Measurements from ENCODE around the gene TNKS2. TPM values are rescaled to one million over a fixed set of nuclear protein-coding genes. Genes with fewer than 3 reads are reported as not detected.

TNKS2 gene
- total and polyA plus RNA-seq, 2 of the 13 experiments (the other 11 are each of a cell fraction or from before 2014, with no cell fraction given): 15.2 to 19.4 TPM

DNA sequence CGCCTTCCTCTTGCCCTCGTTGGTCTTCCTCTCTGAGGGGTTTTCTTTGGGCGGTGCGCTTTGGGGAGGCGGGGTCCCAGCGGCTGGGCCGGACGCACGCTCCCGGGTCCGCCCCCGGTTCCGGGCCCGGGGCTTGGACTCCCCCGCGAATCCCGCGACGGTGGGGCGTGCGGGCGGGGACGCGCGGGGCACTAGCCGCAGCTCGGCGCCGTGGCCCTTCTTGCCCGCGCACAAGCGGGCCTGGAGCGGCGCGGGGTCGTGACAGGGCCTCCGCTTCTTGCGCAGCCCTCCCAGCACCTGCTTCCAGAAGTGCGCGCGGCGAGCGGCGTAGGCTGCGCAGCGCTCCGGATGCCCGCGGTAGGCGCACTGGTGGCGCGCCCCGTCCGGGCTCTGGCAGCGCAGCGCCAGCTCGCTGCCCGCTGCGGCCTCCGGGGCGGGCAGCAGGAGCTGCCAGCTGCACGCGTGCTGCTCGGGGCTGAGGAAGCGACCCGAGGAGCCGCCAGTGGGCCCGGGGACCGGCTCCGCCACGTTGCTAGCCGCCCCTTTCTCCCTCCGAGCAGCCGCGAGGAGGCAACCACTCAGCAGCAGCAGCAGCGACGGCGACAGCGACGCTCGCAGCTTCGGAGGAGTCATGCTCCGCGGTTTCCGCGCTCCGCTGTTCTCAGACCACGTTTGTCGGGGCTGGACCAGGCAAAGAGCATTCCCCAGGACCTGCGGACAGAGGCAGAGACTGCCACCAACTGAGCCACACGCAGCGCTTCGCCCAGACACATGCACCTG, 110.3 kb downstream of the TNKS2 start (continued):
- TF ChIP-seq, protein P1, sequence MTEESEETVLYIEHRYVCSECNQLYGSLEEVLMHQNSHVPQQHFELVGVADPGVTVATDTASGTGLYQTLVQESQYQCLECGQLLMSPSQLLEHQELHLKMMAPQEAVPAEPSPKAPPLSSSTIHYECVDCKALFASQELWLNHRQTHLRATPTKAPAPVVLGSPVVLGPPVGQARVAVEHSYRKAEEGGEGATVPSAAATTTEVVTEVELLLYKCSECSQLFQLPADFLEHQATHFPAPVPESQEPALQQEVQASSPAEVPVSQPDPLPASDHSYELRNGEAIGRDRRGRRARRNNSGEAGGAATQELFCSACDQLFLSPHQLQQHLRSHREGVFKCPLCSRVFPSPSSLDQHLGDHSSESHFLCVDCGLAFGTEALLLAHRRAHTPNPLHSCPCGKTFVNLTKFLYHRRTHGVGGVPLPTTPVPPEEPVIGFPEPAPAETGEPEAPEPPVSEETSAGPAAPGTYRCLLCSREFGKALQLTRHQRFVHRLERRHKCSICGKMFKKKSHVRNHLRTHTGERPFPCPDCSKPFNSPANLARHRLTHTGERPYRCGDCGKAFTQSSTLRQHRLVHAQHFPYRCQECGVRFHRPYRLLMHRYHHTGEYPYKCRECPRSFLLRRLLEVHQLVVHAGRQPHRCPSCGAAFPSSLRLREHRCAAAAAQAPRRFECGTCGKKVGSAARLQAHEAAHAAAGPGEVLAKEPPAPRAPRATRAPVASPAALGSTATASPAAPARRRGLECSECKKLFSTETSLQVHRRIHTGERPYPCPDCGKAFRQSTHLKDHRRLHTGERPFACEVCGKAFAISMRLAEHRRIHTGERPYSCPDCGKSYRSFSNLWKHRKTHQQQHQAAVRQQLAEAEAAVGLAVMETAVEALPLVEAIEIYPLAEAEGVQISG (CRISPR knock-in tag; IDR thresholded peaks at IDR 0.05): peak; percentile 99
- TF ChIP-seq FOXP4 (CRISPR knock-in tag; IDR thresholded peaks at IDR 0.05): peak; percentile 53; the same call in 1 of the 2 replicates
- peak; percentile 44 for TF ChIP-seq U2AF1 (optimal IDR thresholded peaks at IDR 0.05; ENCODE audit: low read depth, low read length)
- no peak for TF ChIP-seq HHEX (CRISPR knock-in tag; IDR thresholded peaks at IDR 0.05)
- peak; percentile 66; the same call in 1 of the 2 replicates for TF ChIP-seq ZNF746 (CRISPR knock-in tag; IDR thresholded peaks at IDR 0.05)
- no peak for TF ChIP-seq ZFP36 (IDR thresholded peaks at IDR 0.05; ENCODE audit: borderline replicate concordance, low read depth, low read length, partially characterized antibody)
- TF ChIP-seq TCF12 (IDR thresholded peaks at IDR 0.05): no peak
- TF ChIP-seq TCF12 (CRISPR knock-in tag; IDR thresholded peaks at IDR 0.05): peak; percentile 78; the same call in 1 of the 2 replicates
- no peak for TF ChIP-seq IRF1 (CRISPR knock-in tag; IDR thresholded peaks at IDR 0.05; ENCODE audit: low read depth)
- TF ChIP-seq IRF2 (CRISPR knock-in tag; IDR thresholded peaks at IDR 0.05): peak; percentile 73
- no peak for TF ChIP-seq ZNF282 (IDR thresholded peaks at IDR 0.05; ENCODE audit: partially characterized antibody)
- TF ChIP-seq DPF2 (CRISPR knock-in tag; IDR thresholded peaks at IDR 0.05; ENCODE audit: borderline replicate concordance, low read depth): no peak
- TF ChIP-seq, protein P2, sequence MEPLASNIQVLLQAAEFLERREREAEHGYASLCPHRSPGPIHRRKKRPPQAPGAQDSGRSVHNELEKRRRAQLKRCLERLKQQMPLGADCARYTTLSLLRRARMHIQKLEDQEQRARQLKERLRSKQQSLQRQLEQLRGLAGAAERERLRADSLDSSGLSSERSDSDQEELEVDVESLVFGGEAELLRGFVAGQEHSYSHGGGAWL (CRISPR knock-in tag; IDR thresholded peaks at IDR 0.05): peak; percentile 91
- TF ChIP-seq ZNF598 (CRISPR knock-in tag; IDR thresholded peaks at IDR 0.05; ENCODE audit: borderline replicate concordance): peak; percentile 85; the same call in 1 of the 2 replicates
- TF ChIP-seq SRSF1 (optimal IDR thresholded peaks at IDR 0.05; ENCODE audit: low read depth, low read length): peak; percentile 40
- TF ChIP-seq REPIN1 (CRISPR knock-in tag; IDR thresholded peaks at IDR 0.05; ENCODE audit: borderline replicate concordance, low read depth): peak; percentile 72; the same call in 1 of the 2 replicates
- TF ChIP-seq ZNF225 (CRISPR knock-in tag; IDR thresholded peaks at IDR 0.05): peak; percentile 64; the same call in 1 of the 2 replicates
- TF ChIP-seq TRAFD1 (CRISPR knock-in tag; IDR thresholded peaks at IDR 0.05; ENCODE audit: borderline replicate concordance): no peak
- no peak; the same call in 1 of the 2 replicates for TF ChIP-seq SNRNP70 (IDR thresholded peaks at IDR 0.05; ENCODE audit: low read depth, low read length)
- TF ChIP-seq MXI1 (IDR thresholded peaks at IDR 0.05; ENCODE audit: borderline replicate concordance, low read depth, low read length): peak; percentile 47; the same call in 1 of the 3 replicates
- peak; percentile 58; the same call in 1 of the 2 replicates for TF ChIP-seq KDM3A (CRISPR knock-in tag; IDR thresholded peaks at IDR 0.05; ENCODE audit: low read depth)
